ENCODE data around the gene DDX51.

DDX51 gene

GRCh38 chr12:132127041-132127440 lies 17.1 kb downstream of the DDX51 start:
- Histone ChIP-seq H2BK120ac (ENCODE audit: insufficient read depth, low read length, poor library complexity) (no peak overlapping the region), H3K4me2 (ENCODE audit: low read length) (no peak overlapping the region), H2BK5ac (ENCODE audit: low read depth, low read length, poor library complexity) (no peak overlapping the region), H3K18ac (ENCODE audit: low read length) (no peak overlapping the region), H3K79me2 (ENCODE audit: control insufficient read depth, insufficient read depth, low read length, poor library complexity) (no peaks in the 10 kb centered on the region), H3K14ac (ENCODE audit: low read length) (no peak overlapping the region), H3K9me3 (ENCODE audit: insufficient read depth, low read depth, low read length) (peaks cover 8% of the 10 kb centered on the region), H3K79me1 (ENCODE audit: low read length) (no peaks in the 10 kb centered on the region), H3K4me1 (ENCODE audit: control insufficient read depth in 1 of 2, insufficient read depth in 2 of 2, low read length in 2 of 2) (no peaks in the 10 kb centered on the region), H3K23ac (ENCODE audit: low read length) (no peak overlapping the region), H2AFZ (ENCODE audit: insufficient read depth, low read length, poor library complexity) (no peak overlapping the region), H3K27me3 (ENCODE audit: insufficient read depth, low read length) (no peaks in the 10 kb centered on the region), H3K27ac (ENCODE audit: low read depth, low read length) (no peak overlapping the region), H2AK5ac (ENCODE audit: low read length) (no peak overlapping the region), H2BK12ac (ENCODE audit: low read length) (no peak overlapping the region), H4K12ac (ENCODE audit: low read depth, low read length) (no peak overlapping the region), H4K8ac (ENCODE audit: low read depth, low read length) (no peak overlapping the region), H3K36me3 (ENCODE audit: control insufficient read depth in 1 of 2, insufficient read depth in 2 of 2, low read length in 2 of 2) (peaks cover 40 to 47% of the 10 kb centered on the region in 2 experiments), H3K4ac (ENCODE audit: low read depth, low read length) (no peak overlapping the region), H3K9ac (ENCODE audit: low read length) (no peak overlapping the region), H4K91ac (ENCODE audit: low read depth, low read length) (no peak overlapping the region), H3K4me3 (ENCODE audit: low read depth, low read length) (no peak overlapping the region)
- no peak for DNase-seq
- WGBS (ENCODE audit: extremely low coverage, insufficient coverage, insufficient read length) = no CpG with 5 or more reads among the region's 8 CpGs

DNA sequence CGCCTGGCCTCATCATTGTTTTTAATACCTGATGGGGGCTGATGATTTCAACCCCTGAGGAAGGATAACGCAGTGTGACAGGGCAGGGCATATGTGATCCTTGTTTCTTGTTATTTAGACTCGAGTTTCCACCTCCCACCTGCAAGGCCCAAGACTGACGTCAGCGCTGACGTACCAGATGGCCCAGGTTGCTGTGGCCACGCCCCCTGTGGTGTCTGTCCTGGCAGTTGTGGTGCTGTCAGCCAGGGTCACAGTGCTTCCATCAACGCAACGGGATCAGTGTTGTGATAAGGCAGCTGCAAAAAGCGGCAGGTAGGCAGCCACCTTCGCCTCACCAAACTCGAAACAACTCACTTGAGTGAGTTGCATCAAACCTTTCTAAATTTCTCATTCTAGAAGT lies 18.4 kb downstream of the DDX51 start:
- no peak overlapping the region for H2BK5ac ChIP-seq (ENCODE audit: low read depth, low read length, poor library complexity)
- no peak overlapping the region for H3K18ac ChIP-seq (ENCODE audit: low read length)
- H3K4me2 ChIP-seq (ENCODE audit: low read length) = no peak overlapping the region
- no peaks in the 10 kb centered on the region for H3K79me2 ChIP-seq (ENCODE audit: control insufficient read depth, insufficient read depth, low read length, poor library complexity)
- H3K27me3 ChIP-seq (ENCODE audit: insufficient read depth, low read length) = no peaks in the 10 kb centered on the region
- no peak overlapping the region for H3K14ac ChIP-seq (ENCODE audit: low read length)
- DNase-seq = no peak
- H3K27ac ChIP-seq (ENCODE audit: low read depth, low read length) = no peak overlapping the region
- H2AFZ ChIP-seq (ENCODE audit: insufficient read depth, low read length, poor library complexity) = no peak overlapping the region
- no peak overlapping the region for H3K9ac ChIP-seq (ENCODE audit: low read length)
- H3K23ac ChIP-seq (ENCODE audit: low read length) = no peak overlapping the region
- no peaks in the 10 kb centered on the region for H3K4me1 ChIP-seq (ENCODE audit: control insufficient read depth in 1 of 2, insufficient read depth in 2 of 2, low read length in 2 of 2)
- no peak overlapping the region for H4K91ac ChIP-seq (ENCODE audit: low read depth, low read length)
- H3K79me1 ChIP-seq (ENCODE audit: low read length) = no peaks in the 10 kb centered on the region
- no peak overlapping the region for H2AK5ac ChIP-seq (ENCODE audit: low read length)
- H4K8ac ChIP-seq (ENCODE audit: low read depth, low read length) = no peak overlapping the region
- H3K4me3 ChIP-seq (ENCODE audit: low read depth, low read length) = no peak overlapping the region
- H3K9me3 ChIP-seq (ENCODE audit: insufficient read depth, low read depth, low read length) = peaks cover 8% of the 10 kb centered on the region
- no peak overlapping the region for H2BK12ac ChIP-seq (ENCODE audit: low read length)
- no peak overlapping the region for H2BK120ac ChIP-seq (ENCODE audit: insufficient read depth, low read length, poor library complexity)
- WGBS (ENCODE audit: extremely low coverage, insufficient coverage, insufficient read length) = no CpG with 5 or more reads among the region's 12 CpGs
- H4K12ac ChIP-seq (ENCODE audit: low read depth, low read length) = no peak overlapping the region
- no peak overlapping the region for H3K4ac ChIP-seq (ENCODE audit: low read depth, low read length)
- H3K36me3 ChIP-seq (ENCODE audit: control insufficient read depth in 1 of 2, insufficient read depth in 2 of 2, low read length in 2 of 2) = peaks cover 46 to 55% of the 10 kb centered on the region in 2 experiments

- H3K9me3 ChIP-seq (ENCODE audit: insufficient read depth, low read depth, low read length) = peaks cover 6% of the 10 kb centered on the region
- no peaks in the 10 kb centered on the region for H3K79me1 ChIP-seq (ENCODE audit: low read length)
- no peak overlapping the region for H3K23ac ChIP-seq (ENCODE audit: low read length)
- no peak overlapping the region for H3K4me3 ChIP-seq (ENCODE audit: low read depth, low read length)
- no peak overlapping the region for H3K9ac ChIP-seq (ENCODE audit: low read length)
- no peaks in the 10 kb centered on the region for H3K79me2 ChIP-seq (ENCODE audit: control insufficient read depth, insufficient read depth, low read length, poor library complexity)
- no peak overlapping the region for H3K27ac ChIP-seq (ENCODE audit: low read depth, low read length)
- no peaks in the 10 kb centered on the region for H3K4me1 ChIP-seq (ENCODE audit: control insufficient read depth in 1 of 2, insufficient read depth in 2 of 2, low read length in 2 of 2)
- H3K27me3 ChIP-seq (ENCODE audit: insufficient read depth, low read length) = no peaks in the 10 kb centered on the region
- H4K8ac ChIP-seq (ENCODE audit: low read depth, low read length) = no peak overlapping the region
- H2AFZ ChIP-seq (ENCODE audit: insufficient read depth, low read length, poor library complexity) = no peak overlapping the region
- no peak overlapping the region for H4K91ac ChIP-seq (ENCODE audit: low read depth, low read length)
- DNase-seq = no peak
- H3K36me3 ChIP-seq (ENCODE audit: control insufficient read depth in 1 of 2, insufficient read depth in 2 of 2, low read length in 2 of 2) = peaks cover 46 to 58% of the 10 kb centered on the region in 2 experiments
- no peak overlapping the region for H4K12ac ChIP-seq (ENCODE audit: low read depth, low read length)
- H3K4ac ChIP-seq (ENCODE audit: low read depth, low read length) = no peak overlapping the region
- no peak overlapping the region for H2BK120ac ChIP-seq (ENCODE audit: insufficient read depth, low read length, poor library complexity)
- no CpG with 5 or more reads among the region's 19 CpGs for WGBS (ENCODE audit: extremely low coverage, insufficient coverage, insufficient read length)
- no peak overlapping the region for H2BK12ac ChIP-seq (ENCODE audit: low read length)
- no peak overlapping the region for H2BK5ac ChIP-seq (ENCODE audit: low read depth, low read length, poor library complexity)
- H2AK5ac ChIP-seq (ENCODE audit: low read length) = no peak overlapping the region
- H3K4me2 ChIP-seq (ENCODE audit: low read length) = no peak overlapping the region
- H3K14ac ChIP-seq (ENCODE audit: low read length) = no peak overlapping the region
- no peak overlapping the region for H3K18ac ChIP-seq (ENCODE audit: low read length)
Measured at GRCh38 chr12:132124766-132125425, 19.2 kb downstream of the DDX51 start.

DNA sequence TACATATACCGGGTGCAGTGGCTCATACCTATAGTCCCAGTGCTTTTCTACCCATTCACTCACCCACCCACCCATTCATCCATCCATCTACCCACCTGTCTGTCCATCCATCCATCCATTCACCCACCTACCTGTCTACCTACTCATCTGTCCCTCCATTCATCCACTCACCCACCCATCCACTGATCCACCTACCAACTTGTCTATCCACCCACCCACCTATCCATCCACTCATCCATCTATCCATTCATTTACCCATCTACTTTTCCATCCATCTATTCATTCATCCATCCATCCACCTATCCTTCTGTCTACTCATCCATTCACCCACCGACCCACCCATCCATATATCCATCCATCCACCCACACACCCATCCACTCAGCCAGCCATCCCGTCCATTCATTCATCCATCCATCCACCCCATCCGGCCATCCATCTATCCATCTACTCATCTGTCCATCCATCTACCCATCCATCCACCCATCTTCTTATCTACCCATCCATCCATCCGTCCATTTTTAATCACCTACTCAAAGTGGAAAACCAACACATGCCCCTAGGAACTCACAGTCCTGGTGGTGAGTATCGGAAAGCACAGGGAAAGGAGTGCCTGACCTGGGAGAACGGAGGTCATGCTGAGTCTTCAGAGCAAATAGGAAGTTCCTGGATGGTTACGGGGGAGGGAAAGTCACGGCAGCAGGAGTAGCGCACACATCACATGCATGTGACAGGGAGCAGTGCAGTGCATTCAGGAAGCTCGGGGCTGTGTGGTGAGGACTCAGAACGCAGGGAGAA lies 20.0 kb downstream of the DDX51 start:
- 100% methylated on average over 3 of the region's 12 CpGs for WGBS (ENCODE audit: extremely low coverage, insufficient coverage, insufficient read length)
- Histone ChIP-seq H3K4me1 (ENCODE audit: control insufficient read depth in 1 of 2, insufficient read depth in 2 of 2, low read length in 2 of 2) (no peaks in the 10 kb centered on the region), H3K4ac (ENCODE audit: low read depth, low read length) (no peak overlapping the region)

More for the DNA sequence above, 20.0 kb downstream of the DDX51 start:
- Histone ChIP-seq H4K91ac (ENCODE audit: low read depth, low read length) (no peak overlapping the region), H2BK5ac (ENCODE audit: low read depth, low read length, poor library complexity) (no peak overlapping the region), H3K14ac (ENCODE audit: low read length) (no peak overlapping the region), H3K23ac (ENCODE audit: low read length) (no peak overlapping the region), H4K8ac (ENCODE audit: low read depth, low read length) (no peak overlapping the region), H2BK120ac (ENCODE audit: insufficient read depth, low read length, poor library complexity) (no peak overlapping the region), H3K4me3 (ENCODE audit: low read depth, low read length) (no peak overlapping the region), H3K4me2 (ENCODE audit: low read length) (no peak overlapping the region), H3K36me3 (ENCODE audit: control insufficient read depth in 1 of 2, insufficient read depth in 2 of 2, low read length in 2 of 2) (peaks cover 48 to 58% of the 10 kb centered on the region in 2 experiments), H3K27ac (ENCODE audit: low read depth, low read length) (no peak overlapping the region), H3K79me1 (ENCODE audit: low read length) (no peaks in the 10 kb centered on the region), H3K79me2 (ENCODE audit: control insufficient read depth, insufficient read depth, low read length, poor library complexity) (no peaks in the 10 kb centered on the region), H3K9ac (ENCODE audit: low read length) (no peak overlapping the region), H3K27me3 (ENCODE audit: insufficient read depth, low read length) (no peaks in the 10 kb centered on the region), H3K18ac (ENCODE audit: low read length) (no peak overlapping the region), H4K12ac (ENCODE audit: low read depth, low read length) (no peak overlapping the region), H2AK5ac (ENCODE audit: low read length) (no peak overlapping the region), H3K9me3 (ENCODE audit: insufficient read depth, low read depth, low read length) (peaks cover 6% of the 10 kb centered on the region), H2BK12ac (ENCODE audit: low read length) (no peak overlapping the region), H2AFZ (ENCODE audit: insufficient read depth, low read length, poor library complexity) (no peak overlapping the region)
- no peak for DNase-seq
